Neural progenitor cell (in vitro differentiated cells): ENCODE results near the gene ZNF341.

Source experiments
- EZH2 ChIP-seq: fragments of 200-600 bp; sonication (generic); IDR thresholded peaks from 2 replicates; pipeline ENCODE4 v1.6.1; 2017; ENCODE audit warnings: antibody characterized with exemption, mild to moderate bottlenecking, moderate library complexity
- EZH2phosphoT487 ChIP-seq: fragments of 200-600 bp; sonication (generic); IDR thresholded peaks from 2 replicates; pipeline ENCODE4 v1.6.1; 2017; ENCODE audit warnings: antibody characterized with exemption
- TF ChIP-seq, protein P1 (sequence below): fragments of 200-600 bp; sonication (generic); IDR thresholded peaks from 2 replicates; pipeline ENCODE4 v1.5.1; 2017; ENCODE audit warnings: antibody characterized with exemption, mild to moderate bottlenecking

DNA sequence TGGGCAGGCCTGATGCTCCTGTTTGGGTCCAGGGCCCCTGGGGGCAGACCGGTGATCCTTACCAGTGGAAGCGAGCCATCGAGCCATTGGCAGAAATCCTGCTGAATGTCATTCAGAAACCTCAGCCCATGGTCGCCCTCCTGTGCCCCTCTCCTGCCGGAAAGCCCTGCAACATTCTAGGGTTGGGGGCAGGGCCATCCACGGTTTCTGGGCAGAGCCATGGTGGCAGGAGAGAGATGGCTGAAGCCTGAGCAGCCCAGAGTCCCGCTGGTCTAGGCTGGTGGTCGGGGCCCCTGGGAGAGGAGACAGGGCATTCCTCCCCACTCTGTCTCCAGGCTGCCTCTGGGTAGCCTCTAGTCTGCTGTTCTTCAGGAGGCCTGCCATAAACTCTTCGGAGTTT lies 59.7 kb downstream of the ZNF341 start:
- TF ChIP-seq, protein P1, sequence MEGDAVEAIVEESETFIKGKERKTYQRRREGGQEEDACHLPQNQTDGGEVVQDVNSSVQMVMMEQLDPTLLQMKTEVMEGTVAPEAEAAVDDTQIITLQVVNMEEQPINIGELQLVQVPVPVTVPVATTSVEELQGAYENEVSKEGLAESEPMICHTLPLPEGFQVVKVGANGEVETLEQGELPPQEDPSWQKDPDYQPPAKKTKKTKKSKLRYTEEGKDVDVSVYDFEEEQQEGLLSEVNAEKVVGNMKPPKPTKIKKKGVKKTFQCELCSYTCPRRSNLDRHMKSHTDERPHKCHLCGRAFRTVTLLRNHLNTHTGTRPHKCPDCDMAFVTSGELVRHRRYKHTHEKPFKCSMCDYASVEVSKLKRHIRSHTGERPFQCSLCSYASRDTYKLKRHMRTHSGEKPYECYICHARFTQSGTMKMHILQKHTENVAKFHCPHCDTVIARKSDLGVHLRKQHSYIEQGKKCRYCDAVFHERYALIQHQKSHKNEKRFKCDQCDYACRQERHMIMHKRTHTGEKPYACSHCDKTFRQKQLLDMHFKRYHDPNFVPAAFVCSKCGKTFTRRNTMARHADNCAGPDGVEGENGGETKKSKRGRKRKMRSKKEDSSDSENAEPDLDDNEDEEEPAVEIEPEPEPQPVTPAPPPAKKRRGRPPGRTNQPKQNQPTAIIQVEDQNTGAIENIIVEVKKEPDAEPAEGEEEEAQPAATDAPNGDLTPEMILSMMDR: no peak
- no peak for TF ChIP-seq EZH2
- TF ChIP-seq EZH2phosphoT487: no peak
